H1 (cell line): ENCODE data around the gene TLK2. TPM values are rescaled to one million over a fixed set of nuclear protein-coding genes. Genes with fewer than 3 reads are reported as not detected.
"Not testable (repeated sequence)": the region's sequence is repeated elsewhere in the genome, so short reads cannot be mapped to it uniquely, and the experiment has no call there.

Source experiments
- CTCF ChIA-PET: fragments of 300-600 bp; sonication (Branson Sonifier 250); formaldehyde crosslinking; loops from one replicate; lab custom pipeline; 2021; ENCODE audit not compliant: partially characterized antibody; lab: Charles Lee
- POLR2A ChIA-PET: fragments of 300-600 bp; sonication (Branson Sonifier 250); formaldehyde crosslinking; loops from one replicate; lab custom pipeline; 2021; ENCODE audit warnings: inconsistent platforms; ENCODE audit not compliant: partially characterized antibody; lab: Charles Lee
- DNase-seq, 2 experiments: peaks; one replicate each; pipeline versions ENCODE4 v3.0.0 to v3.0.0-alpha.2; 2010 to 2022; ENCODE audit warnings: low spot score in 2 of 2, low read depth in 1 of 2, mixed read lengths in 1 of 2
- FAIRE-seq: peaks from 2 replicates; lab custom pipeline; 2011; peaks lifted over from hg19 to GRCh38; lab: Jason Lieb, UNC
- H2AFZ ChIP-seq: 2 replicates; pipeline ENCODE4 v1.8.1; 2012; ENCODE audit warnings: low read length, inconsistent platforms
- H2AK5ac ChIP-seq: 2 replicates; pipeline ENCODE4 v1.6.1; 2013; ENCODE audit warnings: low read depth, low read length
- H2BK120ac ChIP-seq: replicated peaks from 2 replicates; pipeline ENCODE3; 2013; ENCODE audit warnings: low read depth, low read length, inconsistent platforms
- H2BK12ac ChIP-seq: 2 replicates; pipeline ENCODE4 v1.6.1; 2013; ENCODE audit warnings: low read depth, low read length
- H2BK15ac ChIP-seq: 2 replicates; pipeline ENCODE4 v1.6.1; 2013; ENCODE audit warnings: low read length
- H2BK20ac ChIP-seq: 2 replicates; pipeline ENCODE4 v1.6.1; 2013; ENCODE audit warnings: low read length
- H2BK5ac ChIP-seq: 2 replicates; pipeline ENCODE4 v1.6.1; 2013; ENCODE audit warnings: low read depth, low read length
- H3K14ac ChIP-seq: 2 replicates; pipeline ENCODE4 v1.6.1; 2013; ENCODE audit warnings: inconsistent platforms; ENCODE audit not compliant: insufficient read length
- H3K18ac ChIP-seq: 2 replicates; pipeline ENCODE4 v1.6.1; 2013; ENCODE audit warnings: low read length; ENCODE audit errors: extremely low read depth
- H3K23ac ChIP-seq: 2 replicates; pipeline ENCODE4 v1.6.1; 2013; ENCODE audit warnings: inconsistent platforms; ENCODE audit not compliant: insufficient read length
- H3K23me2 ChIP-seq: 2 replicates; pipeline ENCODE4 v1.6.1; 2013; ENCODE audit warnings: low read depth, low read length
- H3K27ac ChIP-seq: 2 replicates; pipeline ENCODE4 v1.6.1; 2011; ENCODE audit warnings: low read depth, low read length, inconsistent platforms
- H3K27me3 ChIP-seq, 4 experiments: replicated peaks in 1 of 4; 1 replicate in 1 of 4; 2 replicates in 3 of 4; pipeline versions ENCODE4 v1.6.1 to v1.8.1; 2011 to 2013; ENCODE audit warnings: low read length in 3 of 4, mild to moderate bottlenecking in 3 of 4, inconsistent platforms in 2 of 4, mixed read lengths in 2 of 4, moderate library complexity in 1 of 4; ENCODE audit not compliant: control insufficient read depth in 3 of 4, insufficient read depth in 3 of 4; ENCODE audit errors: extremely low read depth in 1 of 4
- H3K36me3 ChIP-seq, 4 experiments: 2 replicates each; pipeline versions ENCODE4 v1.6.1 to v1.8.1; 2011 to 2013; ENCODE audit warnings: mild to moderate bottlenecking in 4 of 4, low read length in 3 of 4, moderate library complexity in 2 of 4, control low read depth in 1 of 4, inconsistent platforms in 1 of 4; ENCODE audit not compliant: insufficient read depth in 4 of 4, control insufficient read depth in 2 of 4
- H3K4ac ChIP-seq: replicated peaks from 2 replicates; pipeline ENCODE3; 2013; ENCODE audit warnings: low read length, low read depth, mixed read lengths, inconsistent platforms; ENCODE audit not compliant: insufficient read length
- H3K4me1 ChIP-seq, 4 experiments: replicated peaks in 1 of 4; 1 replicate in 1 of 4; 2 replicates in 3 of 4; pipeline versions ENCODE4 v1.6.1 to v1.8.1; 2011 to 2013; ENCODE audit warnings: low read length in 3 of 4, inconsistent platforms in 2 of 4, mixed read lengths in 1 of 4; ENCODE audit not compliant: insufficient read depth in 4 of 4, control insufficient read depth in 3 of 4
- H3K4me2 ChIP-seq, 2 experiments: 2 replicates each; pipeline versions ENCODE4 v1.6.1 to v1.8.1; 2011 to 2013; ENCODE audit warnings: low read depth in 2 of 2, low read length in 2 of 2, control low read depth in 1 of 2, inconsistent platforms in 1 of 2, mild to moderate bottlenecking in 1 of 2; ENCODE audit not compliant: insufficient read depth in 1 of 2
- H3K4me3 ChIP-seq, 4 experiments: fragments of 200-600, 300-600 bp in 1 of 4; sonication (generic), shearing (Covaris generic), sonication (Bioruptor Twin) in 1 of 4; 2 replicates each; pipeline versions ENCODE4 v1.5.1 to v1.8.1; 2011 to 2016; ENCODE audit warnings: low read length in 4 of 4, low read depth in 3 of 4, control low read depth in 2 of 4, inconsistent platforms in 2 of 4, mild to moderate bottlenecking in 2 of 4, mixed read lengths in 1 of 4, moderate library complexity in 1 of 4; ENCODE audit not compliant: insufficient read depth in 2 of 4; ENCODE audit errors: extremely low read depth in 1 of 4
- H3K56ac ChIP-seq: replicated peaks from 2 replicates; pipeline ENCODE3; 2013; ENCODE audit warnings: low read depth, mild to moderate bottlenecking, mixed read lengths, low read length, inconsistent platforms; ENCODE audit not compliant: insufficient read length
- H3K79me1 ChIP-seq: 2 replicates; pipeline ENCODE4 v1.6.1; 2013; ENCODE audit warnings: low read depth, low read length, control low read depth
- H3K79me2 ChIP-seq, 2 experiments: 2 replicates each; pipeline versions ENCODE4 v1.6.1 to v1.8.1; 2012 to 2013; ENCODE audit warnings: low read length in 2 of 2, mild to moderate bottlenecking in 2 of 2, inconsistent platforms in 1 of 2; ENCODE audit not compliant: insufficient read depth in 2 of 2, control insufficient read depth in 1 of 2
- H3K9ac ChIP-seq, 4 experiments: replicated peaks in 1 of 4; 1 replicate in 1 of 4; 2 replicates in 3 of 4; pipeline versions ENCODE4 v1.6.1 to v1.8.1; 2011 to 2013; ENCODE audit warnings: low read depth in 3 of 4, low read length in 3 of 4, control low read depth in 2 of 4, mild to moderate bottlenecking in 2 of 4, moderate library complexity in 2 of 4, inconsistent platforms in 1 of 4; ENCODE audit errors: extremely low read depth in 1 of 4
- H3K9me3 ChIP-seq, 2 experiments: 2 replicates each; pipeline versions ENCODE4 v1.6.1 to v1.8.1; 2012 to 2013; ENCODE audit warnings: mild to moderate bottlenecking in 2 of 2, moderate library complexity in 2 of 2, control low read depth in 1 of 2, inconsistent platforms in 1 of 2, low read depth in 1 of 2, low read length in 1 of 2, mixed read lengths in 1 of 2; ENCODE audit not compliant: insufficient read depth in 2 of 2
- H4K20me1 ChIP-seq, 2 experiments: replicated peaks in 1 of 2; 2 replicates each; pipeline versions ENCODE3 to v1.8.1; 2011 to 2013; ENCODE audit warnings: inconsistent platforms in 2 of 2, low read length in 2 of 2, mild to moderate bottlenecking in 1 of 2; ENCODE audit not compliant: insufficient read depth in 2 of 2, control insufficient read depth in 1 of 2
- H4K5ac ChIP-seq: 2 replicates; pipeline ENCODE4 v1.6.1; 2013; ENCODE audit warnings: low read length, low read depth, mixed read lengths, inconsistent platforms; ENCODE audit not compliant: insufficient read length
- H4K8ac ChIP-seq: 2 replicates; pipeline ENCODE4 v1.8.0; 2013; ENCODE audit warnings: mild to moderate bottlenecking, moderate library complexity, low read length, inconsistent platforms; ENCODE audit not compliant: insufficient read depth; ENCODE audit errors: extremely low read depth
- H4K91ac ChIP-seq: replicated peaks from 2 replicates; pipeline ENCODE3; 2013; ENCODE audit warnings: low read length, mixed read lengths, inconsistent platforms; ENCODE audit not compliant: insufficient read length
- WGBS, 2 experiments: shearing (Covaris generic) in 1 of 2; methylation state at CpG; one replicate each; pipeline versions ENCODE4 v1.1.6 to v1.1.7; 2013 to 2015; ENCODE audit warnings: low lambda C conversion rate in 2 of 2, mixed read lengths in 2 of 2, inconsistent platforms in 1 of 2, low coverage in 1 of 2, missing lambda C conversion rate in 1 of 2; ENCODE audit not compliant: insufficient replicate concordance in 2 of 2, insufficient coverage in 1 of 2, insufficient read length in 1 of 2; ENCODE audit errors: extremely low coverage in 1 of 2, missing lambda C conversion rate in 1 of 2; 5-methylcytosine and 5-hydroxymethylcytosine counted together
- polyA plus RNA-seq, 7 experiments: library from polyadenylated mRNA; depleted of rRNA in 3 of 7; stranded (reverse) in 5 of 7; unstranded in 2 of 7; fragments of >200 nt in 5 of 7; fragments of 200-250 nt in 2 of 7; gene quantifications; 1 replicate in 5 of 7; 2 replicates in 1 of 7; 4 replicates in 1 of 7; pipeline versions ENCODE4 v1.2.1 to v1.2.3, GENCODE V29; 2011 to 2013; ENCODE audit warnings: missing spikeins in 2 of 7, mixed read lengths in 2 of 7
- total RNA-seq: library from RNA; stranded (reverse); fragmentation: NEBNext Ultra II Directional; extraction: Animal tissue kit (Norgen Biotek cat#: 25700); gene quantifications from 2 replicates; pipeline ENCODE4 v1.2.1, GENCODE V29; 2021

The TLK2 gene
- total and polyA plus RNA-seq, 2 of the 8 experiments (the other 6 are each of a cell fraction or from before 2014, with no cell fraction given): 43.1 to 59.9 TPM

- H2BK12ac ChIP-seq, H4K5ac ChIP-seq, H2BK120ac ChIP-seq, H3K4me3 ChIP-seq, H3K9ac ChIP-seq, H2BK20ac ChIP-seq, H3K4me2 ChIP-seq, H3K79me1 ChIP-seq, H3K14ac ChIP-seq, H3K18ac ChIP-seq, H2BK15ac ChIP-seq, H4K20me1 ChIP-seq, H2AK5ac ChIP-seq, DNase-seq, H3K56ac ChIP-seq, H3K9me3 ChIP-seq, H3K23ac ChIP-seq, H3K27me3 ChIP-seq, H2BK5ac ChIP-seq, H3K4ac ChIP-seq, H4K91ac ChIP-seq, H3K36me3 ChIP-seq, H4K8ac ChIP-seq, H2AFZ ChIP-seq, POLR2A ChIA-PET, CTCF ChIA-PET, H3K27ac ChIP-seq, H3K4me1 ChIP-seq, FAIRE-seq, H3K23me2 ChIP-seq: not testable (repeated sequence)
- 97% methylated on average over 4 of the region's 4 CpGs; no CpG with 5 or more reads in 1 of the 2 experiments for WGBS, 2 experiments
- peaks cover 0 to 66% of the 10 kb centered on the region in 2 experiments; a peak in 2 of 4 replicates for H3K79me2 ChIP-seq
Measured at GRCh38 chr17:62496344-62496743, 17.7 kb downstream of the TLK2 start.

- H3K36me3 ChIP-seq, H2BK20ac ChIP-seq, H3K9ac ChIP-seq, H2BK120ac ChIP-seq, FAIRE-seq, H2BK12ac ChIP-seq, H3K4me2 ChIP-seq, POLR2A ChIA-PET, H3K9me3 ChIP-seq, H3K4me1 ChIP-seq, CTCF ChIA-PET, H3K23ac ChIP-seq, H4K5ac ChIP-seq, H3K27ac ChIP-seq, H3K18ac ChIP-seq, H2AFZ ChIP-seq, H3K79me1 ChIP-seq, H3K4ac ChIP-seq, H2BK5ac ChIP-seq, H3K56ac ChIP-seq, H2BK15ac ChIP-seq, H4K91ac ChIP-seq, H3K4me3 ChIP-seq, H4K20me1 ChIP-seq, H2AK5ac ChIP-seq, H3K14ac ChIP-seq, H4K8ac ChIP-seq, H3K23me2 ChIP-seq, DNase-seq, H3K27me3 ChIP-seq: not testable (repeated sequence)
- H3K79me2 ChIP-seq: peaks cover 0 to 56% of the 10 kb centered on the region in 2 experiments; a peak in 2 of 4 replicates
- 95% methylated on average over 8 of the region's 8 CpGs; no CpG with 5 or more reads in 1 of the 2 experiments for WGBS, 2 experiments
Measured at GRCh38 chr17:62498796-62499195, 20.2 kb downstream of the TLK2 start.
